SK-N-SH treated with all-trans-retinoic acid at 6 μM for 48 hours (cell line): ENCODE measurements around the gene AUTS2.
A peak's percentile ranks its signal among the peaks of the same experiment; 100 is the strongest.

ENCODE experiments used
- ATAC-seq: fragments of 200-7000 bp; cut with Tn5 transposase; 3 replicates; pipeline ENCODE4 v1.9.1; 2020; ENCODE audit warnings: mild to moderate bottlenecking, moderate library complexity
- ARNTL ChIP-seq: fragments of 450-650 bp; formaldehyde crosslinking; IDR thresholded peaks from 2 replicates; pipeline ENCODE4 v1.5.0; 2020; ENCODE audit warnings: low read depth, mild to moderate bottlenecking, moderate library complexity, borderline replicate concordance
- BACH2 ChIP-seq: fragments of 250-450 bp; sonication (Bioruptor Pico); IDR thresholded peaks from 2 replicates; pipeline ENCODE4 v1.9.0; 2021; ENCODE audit warnings: mild to moderate bottlenecking, borderline replicate concordance
- CREB5 ChIP-seq: fragments of 250-450 bp; sonication (Bioruptor Pico); IDR thresholded peaks from 2 replicates; pipeline ENCODE4 v1.5.1; 2020; ENCODE audit warnings: low read depth, mild to moderate bottlenecking, moderate library complexity
- CSDC2 ChIP-seq: fragments of 250-450 bp; sonication (Bioruptor Pico); IDR thresholded peaks from 2 replicates; pipeline ENCODE4 v1.5.0; 2020; ENCODE audit warnings: mild to moderate bottlenecking, moderate library complexity
- CSRNP3 ChIP-seq: fragments of 250-450 bp; sonication (Bioruptor Pico); IDR thresholded peaks from 2 replicates; pipeline ENCODE4 v1.5.1; 2021; ENCODE audit warnings: mild to moderate bottlenecking, moderate library complexity
- ESRRG ChIP-seq: fragments of 250-450 bp; sonication (Bioruptor Pico); IDR thresholded peaks from 2 replicates; pipeline ENCODE4 v1.6.1; 2021; ENCODE audit warnings: mild to moderate bottlenecking
- GLIS3 ChIP-seq: fragments of 250-450 bp; sonication (Bioruptor Pico); IDR thresholded peaks from 2 replicates; pipeline ENCODE4 v1.5.0; 2020; ENCODE audit warnings: mild to moderate bottlenecking, moderate library complexity
- RARB ChIP-seq: fragments of 250-450 bp; sonication (Bioruptor Pico); IDR thresholded peaks from 2 replicates; pipeline ENCODE4 v1.8.0; 2021; ENCODE audit warnings: mild to moderate bottlenecking, moderate library complexity
- SNAI2 ChIP-seq: fragments of 250-450 bp; sonication (Bioruptor Pico); IDR thresholded peaks from 2 replicates; pipeline ENCODE4 v1.5.0; 2020; ENCODE audit warnings: mild to moderate bottlenecking, moderate library complexity
- TCF4 ChIP-seq: fragments of 250-450 bp; sonication (Bioruptor Pico); IDR thresholded peaks from 2 replicates; pipeline ENCODE4 v1.8.0; 2021; ENCODE audit warnings: mild to moderate bottlenecking, moderate library complexity, borderline replicate concordance
- TSHZ2 ChIP-seq: fragments of 250-450 bp; sonication (Bioruptor Pico); IDR thresholded peaks from 2 replicates; pipeline ENCODE4 v1.5.0; 2020; ENCODE audit warnings: mild to moderate bottlenecking, moderate library complexity
- ZC3H10 ChIP-seq: fragments of 250-450 bp; sonication (Bioruptor Pico); IDR thresholded peaks from 2 replicates; pipeline ENCODE4 v1.5.1; 2021; ENCODE audit warnings: mild to moderate bottlenecking, moderate library complexity
- ZFP3 ChIP-seq: fragments of 250-450 bp; sonication (Bioruptor Pico); IDR thresholded peaks from 2 replicates; pipeline ENCODE4 v1.5.0; 2020; ENCODE audit warnings: mild to moderate bottlenecking, moderate library complexity
- ZFP30 ChIP-seq: fragments of 450-650 bp; formaldehyde crosslinking; IDR thresholded peaks from 2 replicates; pipeline ENCODE4 v1.5.0; 2022; ENCODE audit warnings: mild to moderate bottlenecking, moderate library complexity
- ZNF565 ChIP-seq: fragments of 450-650 bp; formaldehyde crosslinking; conservative IDR thresholded peaks from 2 replicates; pipeline ENCODE4 v1.5.0; 2020; ENCODE audit warnings: low read depth, mild to moderate bottlenecking, moderate library complexity
- ZNF70 ChIP-seq: fragments of 450-650 bp; formaldehyde crosslinking; IDR thresholded peaks from 2 replicates; pipeline ENCODE4 v1.5.0; 2020; ENCODE audit warnings: mild to moderate bottlenecking, moderate library complexity
- TF ChIP-seq, protein P1 (sequence below): fragments of 250-450 bp; sonication (Bioruptor Pico); IDR thresholded peaks from 2 replicates; pipeline ENCODE4 v1.8.0; 2020; ENCODE audit warnings: mild to moderate bottlenecking, moderate library complexity, borderline replicate concordance
- TF ChIP-seq, protein P2 (sequence below): fragments of 250-450 bp; sonication (Bioruptor Pico); IDR thresholded peaks from 2 replicates; pipeline ENCODE4 v1.8.0; 2021; ENCODE audit warnings: low read depth, mild to moderate bottlenecking, moderate library complexity, borderline replicate concordance

Gene AUTS2

DNA sequence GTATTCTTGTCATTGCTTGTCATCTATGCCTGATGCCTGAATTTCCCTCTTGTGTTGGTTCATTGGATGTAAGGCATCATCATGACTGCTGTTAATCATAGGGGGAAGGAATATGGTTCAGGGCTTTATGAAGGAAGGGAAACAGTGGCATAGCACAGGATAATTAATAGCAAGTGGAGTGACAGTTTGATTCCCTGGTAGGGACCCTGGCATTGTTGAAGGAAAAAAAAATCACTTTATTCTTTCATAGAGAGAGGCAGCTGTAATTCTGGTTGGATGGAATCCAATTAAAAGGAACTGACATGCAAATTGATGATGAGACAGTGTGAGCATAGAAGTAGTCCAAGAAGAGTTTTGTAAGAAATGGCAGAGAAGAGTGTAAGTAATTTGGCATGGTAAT, 121.4 kb downstream of the AUTS2 start (continued):
- TF ChIP-seq, protein P1, sequence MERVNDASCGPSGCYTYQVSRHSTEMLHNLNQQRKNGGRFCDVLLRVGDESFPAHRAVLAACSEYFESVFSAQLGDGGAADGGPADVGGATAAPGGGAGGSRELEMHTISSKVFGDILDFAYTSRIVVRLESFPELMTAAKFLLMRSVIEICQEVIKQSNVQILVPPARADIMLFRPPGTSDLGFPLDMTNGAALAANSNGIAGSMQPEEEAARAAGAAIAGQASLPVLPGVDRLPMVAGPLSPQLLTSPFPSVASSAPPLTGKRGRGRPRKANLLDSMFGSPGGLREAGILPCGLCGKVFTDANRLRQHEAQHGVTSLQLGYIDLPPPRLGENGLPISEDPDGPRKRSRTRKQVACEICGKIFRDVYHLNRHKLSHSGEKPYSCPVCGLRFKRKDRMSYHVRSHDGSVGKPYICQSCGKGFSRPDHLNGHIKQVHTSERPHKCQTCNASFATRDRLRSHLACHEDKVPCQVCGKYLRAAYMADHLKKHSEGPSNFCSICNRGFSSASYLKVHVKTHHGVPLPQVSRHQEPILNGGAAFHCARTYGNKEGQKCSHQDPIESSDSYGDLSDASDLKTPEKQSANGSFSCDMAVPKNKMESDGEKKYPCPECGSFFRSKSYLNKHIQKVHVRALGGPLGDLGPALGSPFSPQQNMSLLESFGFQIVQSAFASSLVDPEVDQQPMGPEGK (CRISPR knock-in tag) = no peak

DNA sequence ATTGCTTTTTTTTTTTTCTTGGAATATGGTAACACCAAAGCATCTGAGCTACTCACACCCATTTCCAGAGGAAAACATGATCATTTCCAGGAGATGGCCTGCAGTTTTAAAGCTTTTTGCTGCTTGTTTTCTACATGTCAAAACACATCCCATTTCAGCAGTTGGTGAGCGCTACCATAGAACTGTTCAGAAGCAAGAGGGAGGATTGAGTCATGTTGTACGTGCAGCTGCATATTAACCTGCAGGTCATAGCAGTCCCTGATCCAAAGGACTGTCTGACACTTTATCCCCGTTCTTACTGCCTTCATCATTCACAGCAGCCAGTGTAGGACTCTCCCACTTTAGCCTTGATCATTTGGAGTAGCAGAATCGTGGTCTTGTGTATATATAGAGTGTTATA, 124.6 kb downstream of the AUTS2 start:
- ATAC-seq = peak; percentile 34; the same call in 1 of the 3 replicates
- TF ChIP-seq, protein P1 (CRISPR knock-in tag) = no peak
- TF ChIP-seq SNAI2 (CRISPR knock-in tag) (no peak), ZFP30 (no peak)

GRCh38 chr7:69723663-69724062, 125.4 kb downstream of the AUTS2 start:
- TF ChIP-seq CSDC2 (CRISPR knock-in tag) (no peak), TCF4 (CRISPR knock-in tag) (no peak), ZFP3 (CRISPR knock-in tag) (no peak), ZNF565 (no peak), CREB5 (CRISPR knock-in tag) (no peak), ZFP30 (no peak), SNAI2 (CRISPR knock-in tag) (no peak), BACH2 (CRISPR knock-in tag) (no peak), ZC3H10 (CRISPR knock-in tag) (no peak), RARB (CRISPR knock-in tag) (no peak)
- TF ChIP-seq, protein P1 (CRISPR knock-in tag) = no peak
- TF ChIP-seq, protein P2, sequence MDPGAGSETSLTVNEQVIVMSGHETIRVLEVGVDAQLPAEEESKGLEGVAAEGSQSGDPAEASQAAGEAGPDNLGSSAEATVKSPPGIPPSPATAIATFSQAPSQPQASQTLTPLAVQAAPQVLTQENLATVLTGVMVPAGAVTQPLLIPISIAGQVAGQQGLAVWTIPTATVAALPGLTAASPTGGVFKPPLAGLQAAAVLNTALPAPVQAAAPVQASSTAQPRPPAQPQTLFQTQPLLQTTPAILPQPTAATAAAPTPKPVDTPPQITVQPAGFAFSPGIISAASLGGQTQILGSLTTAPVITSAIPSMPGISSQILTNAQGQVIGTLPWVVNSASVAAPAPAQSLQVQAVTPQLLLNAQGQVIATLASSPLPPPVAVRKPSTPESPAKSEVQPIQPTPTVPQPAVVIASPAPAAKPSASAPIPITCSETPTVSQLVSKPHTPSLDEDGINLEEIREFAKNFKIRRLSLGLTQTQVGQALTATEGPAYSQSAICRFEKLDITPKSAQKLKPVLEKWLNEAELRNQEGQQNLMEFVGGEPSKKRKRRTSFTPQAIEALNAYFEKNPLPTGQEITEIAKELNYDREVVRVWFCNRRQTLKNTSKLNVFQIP = no peak

GRCh38 chr7:69728304-69728703, 130.0 kb downstream of the AUTS2 start:
- TF ChIP-seq TCF4 (CRISPR knock-in tag) (no peak), GLIS3 (no peak), CSRNP3 (CRISPR knock-in tag) (no peak), TSHZ2 (no peak), BACH2 (CRISPR knock-in tag) (no peak), ARNTL (no peak), ZNF70 (CRISPR knock-in tag) (no peak), SNAI2 (CRISPR knock-in tag) (no peak), CREB5 (CRISPR knock-in tag) (no peak), ZFP30 (no peak), RARB (CRISPR knock-in tag) (no peak), ESRRG (CRISPR knock-in tag) (no peak), ZNF565 (no peak), CSDC2 (CRISPR knock-in tag) (no peak), ZFP3 (CRISPR knock-in tag) (no peak)
- TF ChIP-seq, protein P1 (CRISPR knock-in tag) = no peak

More at GRCh38 chr7:69723663-69724062, 125.4 kb downstream of the AUTS2 start:
- no peak for ATAC-seq

More at GRCh38 chr7:69728304-69728703, 130.0 kb downstream of the AUTS2 start:
- peak; percentile 54 for ATAC-seq
